ENCODE results near the gene KCNRG.
"Not testable (repeated sequence)": the region's sequence is repeated elsewhere in the genome, so short reads cannot be mapped to it uniquely, and the experiment has no call there.

KCNRG gene, protein sequence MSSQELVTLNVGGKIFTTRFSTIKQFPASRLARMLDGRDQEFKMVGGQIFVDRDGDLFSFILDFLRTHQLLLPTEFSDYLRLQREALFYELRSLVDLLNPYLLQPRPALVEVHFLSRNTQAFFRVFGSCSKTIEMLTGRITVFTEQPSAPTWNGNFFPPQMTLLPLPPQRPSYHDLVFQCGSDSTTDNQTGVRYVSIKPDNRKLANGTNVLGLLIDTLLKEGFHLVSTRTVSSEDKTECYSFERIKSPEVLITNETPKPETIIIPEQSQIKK

DNA sequence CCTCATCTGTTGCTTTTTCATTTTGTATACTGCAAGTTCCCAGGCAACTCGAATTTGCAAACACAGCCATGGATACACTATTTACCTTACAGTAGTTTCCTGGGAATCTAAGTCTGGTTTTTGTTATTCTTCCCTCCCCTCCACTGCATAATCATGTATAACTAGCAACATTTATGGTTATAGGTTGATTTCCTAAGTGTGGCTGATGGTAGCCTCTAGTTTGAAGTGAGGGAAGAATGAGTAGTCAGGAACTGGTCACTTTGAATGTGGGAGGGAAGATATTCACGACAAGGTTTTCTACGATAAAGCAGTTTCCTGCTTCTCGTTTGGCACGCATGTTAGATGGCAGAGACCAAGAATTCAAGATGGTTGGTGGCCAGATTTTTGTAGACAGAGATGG lies at the start of gene KCNRG:
Gene KCNRG, plus strand, starts transcription at position 187 of the 400 bp plus-strand sequence. Its CDS starts 50 bp downstream, at position 237.
- no peak for DNase-seq

DNA sequence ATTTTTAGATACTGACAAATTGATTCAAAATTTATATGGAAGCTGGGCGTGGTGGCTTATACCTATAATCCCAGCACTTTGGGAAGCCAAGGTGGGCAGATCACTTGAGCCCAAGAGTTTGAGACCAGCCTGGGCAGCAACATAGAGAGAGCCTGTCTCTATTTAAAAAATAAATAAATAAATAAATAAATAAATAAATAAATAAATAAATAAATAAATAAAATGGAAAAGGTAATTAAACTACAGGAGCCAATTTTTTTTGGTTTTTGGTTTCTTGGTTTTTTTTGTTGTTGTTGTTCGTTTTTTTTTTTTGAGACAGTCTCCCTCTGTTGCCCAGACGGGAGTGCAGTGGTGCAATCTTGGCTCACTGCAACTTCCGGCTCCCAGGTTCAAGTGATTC lies 47.8 kb upstream of the KCNRG start:
- no peak for DNase-seq

GRCh38 chr13:49972709-49973108 lies 42.5 kb upstream of the KCNRG start:
- no peak for DNase-seq

GRCh38 chr13:49975826-49976225 lies 39.4 kb upstream of the KCNRG start:
- DNase-seq = no peak

DNA sequence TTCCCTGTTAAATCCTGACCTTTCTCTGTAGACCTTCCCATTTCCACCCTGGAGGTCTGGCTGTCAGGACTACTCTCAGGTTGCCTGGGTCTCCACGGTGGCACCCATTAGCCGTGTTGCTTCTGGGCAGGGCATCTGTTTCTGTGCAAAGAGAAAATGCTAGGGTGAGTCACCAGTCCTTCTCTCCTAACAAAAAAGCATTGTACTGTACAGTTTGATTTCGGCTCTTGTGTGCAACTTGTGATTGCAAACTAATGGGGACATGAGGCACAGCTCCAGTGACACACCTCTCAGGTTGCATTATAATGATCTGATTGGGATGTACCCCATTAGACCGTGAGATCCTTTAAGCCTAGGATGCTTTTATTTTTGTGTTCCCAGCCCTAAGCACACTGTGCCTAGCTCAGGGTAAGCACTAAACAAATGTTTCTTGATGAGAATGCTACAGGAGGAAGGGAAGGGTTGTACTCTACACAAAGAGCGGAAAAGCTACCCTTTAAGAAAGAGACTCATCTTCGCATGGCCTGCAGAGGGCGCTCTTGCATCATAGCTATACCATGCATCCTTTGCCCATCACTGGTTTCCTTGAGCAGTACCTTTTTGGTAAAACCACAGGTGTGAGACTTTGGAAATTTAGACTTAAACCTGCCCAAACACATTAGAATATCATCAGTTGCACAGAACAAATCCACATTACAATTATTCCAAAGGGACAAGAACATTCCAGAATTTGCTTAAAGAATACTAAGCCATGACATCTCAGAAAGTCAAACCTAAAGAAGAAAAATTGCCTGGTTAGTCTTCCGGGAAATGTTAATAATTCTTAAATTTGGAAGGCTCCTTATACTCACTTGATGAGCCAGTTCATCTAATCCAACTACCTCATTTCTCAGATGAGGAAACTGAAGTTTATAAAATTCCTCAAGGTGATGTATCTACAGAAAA lies 38.7 kb upstream of the KCNRG start:
- peak; percentile 76 to 80 for DNase-seq

DNA sequence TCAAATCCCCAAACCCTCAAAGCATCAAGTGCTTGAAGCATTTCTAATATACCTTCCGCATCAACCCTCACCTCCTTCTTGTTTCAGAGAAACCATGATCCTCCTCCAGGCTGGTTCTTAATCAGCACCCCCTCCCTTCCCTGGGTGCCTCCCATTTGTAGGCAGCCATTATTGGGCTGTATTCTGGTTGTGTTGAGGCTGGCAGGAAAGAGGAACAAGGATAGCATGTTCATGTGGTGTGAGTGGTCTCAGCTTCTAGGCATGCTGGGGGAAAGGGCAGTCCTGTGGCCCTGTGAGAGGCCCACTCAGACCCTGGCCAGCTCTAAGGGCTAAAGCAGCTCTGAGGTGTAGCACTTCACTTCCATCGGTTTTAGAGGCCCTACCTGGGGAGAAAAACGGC lies 37.3 kb upstream of the KCNRG start:
- no peak for DNase-seq

DNA sequence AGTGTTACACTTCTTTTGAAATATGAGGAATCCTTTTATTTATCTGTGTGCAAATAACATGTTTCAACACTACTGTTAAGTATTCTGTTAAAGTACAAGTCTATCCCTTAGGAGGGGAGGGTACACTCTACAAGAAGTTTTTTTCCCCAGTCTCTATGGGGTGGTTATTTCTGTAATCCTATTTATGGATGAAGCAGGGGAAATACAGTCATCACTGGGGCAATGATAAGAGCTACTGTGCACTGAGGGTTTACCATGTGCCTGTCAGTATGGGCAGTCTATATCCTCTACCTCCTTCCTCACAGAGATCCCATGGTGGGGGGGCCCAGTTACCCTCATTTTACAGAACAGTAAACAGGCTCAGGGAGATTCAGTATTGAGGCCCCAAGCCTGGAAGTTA lies 35.0 kb upstream of the KCNRG start:
- DNase-seq = no peak

DNA sequence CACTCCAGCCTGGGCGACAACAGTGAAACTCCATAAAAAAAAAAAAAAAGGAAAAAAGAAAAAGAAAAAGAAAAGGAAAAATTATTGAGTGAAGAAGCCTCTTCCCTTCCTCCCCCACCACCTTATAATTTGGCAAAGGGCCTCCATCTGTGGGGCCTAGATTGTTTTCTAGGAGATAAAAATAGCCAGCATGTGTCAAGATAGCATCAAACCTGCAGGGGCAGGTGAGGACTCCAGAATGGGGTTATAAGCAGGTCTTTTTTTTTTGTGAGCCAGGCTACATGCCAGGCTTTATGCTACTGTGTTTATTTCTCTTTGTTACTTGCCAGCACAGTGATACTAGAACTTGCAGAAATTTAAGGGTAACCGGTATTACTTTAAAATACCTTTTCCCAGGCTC lies 30.1 kb upstream of the KCNRG start:
- DNase-seq = no peak

GRCh38 chr13:49986471-49986870 lies 28.8 kb upstream of the KCNRG start:
- no peak for DNase-seq

- DNase-seq = not testable (repeated sequence)
These were observed 24.6 kb upstream of the KCNRG start for GRCh38 chr13:49990612-49991011.

DNA sequence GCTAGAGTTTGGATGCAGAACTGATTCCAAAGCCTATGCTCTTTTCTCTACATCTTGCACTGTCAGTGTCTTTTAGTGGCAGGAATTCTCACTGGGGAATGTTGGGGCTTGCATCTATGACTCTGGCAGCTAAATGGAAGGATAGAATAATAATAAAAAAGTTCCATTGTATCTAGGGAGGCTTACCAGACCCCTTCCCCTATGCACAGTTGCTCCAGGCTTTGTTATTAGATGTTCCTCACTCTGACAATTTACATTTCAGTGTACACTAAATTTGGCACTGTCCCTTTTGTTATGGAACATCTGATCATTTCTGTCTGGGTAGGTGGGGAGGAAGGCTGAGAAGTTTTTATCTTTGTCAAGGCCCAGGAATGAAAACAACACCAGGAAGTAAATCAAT lies 22.1 kb upstream of the KCNRG start:
- no peak for DNase-seq

GRCh38 chr13:49993666-49994065 lies 21.6 kb upstream of the KCNRG start:
- DNase-seq = no peak

DNA sequence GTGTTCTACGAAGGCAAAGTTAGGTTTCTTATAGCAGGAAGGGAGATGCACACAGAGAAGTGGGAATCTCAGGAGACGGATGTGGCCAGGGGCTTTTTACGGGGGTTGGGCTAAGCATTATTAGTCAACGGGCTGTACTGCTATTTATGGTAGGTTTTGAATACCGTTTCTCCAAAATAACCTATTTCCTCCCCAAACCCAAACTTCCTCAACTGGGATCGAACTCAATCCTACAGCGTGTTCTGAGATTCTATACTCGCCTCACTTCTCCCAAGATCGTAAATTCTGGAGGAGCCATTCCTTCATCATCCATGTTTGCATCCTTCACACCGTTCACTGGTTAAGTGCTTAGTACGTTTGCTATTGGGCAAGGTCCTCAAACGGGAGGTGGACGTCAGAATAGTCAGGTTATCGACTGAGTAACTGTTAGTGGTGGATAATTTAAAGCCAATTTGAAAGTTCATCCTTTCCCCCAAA lies 19.6 kb upstream of the KCNRG start:
- no peak for DNase-seq

GRCh38 chr13:49996161-49996915 lies 18.9 kb upstream of the KCNRG start:
- DNase-seq = peak; percentile 88 to 91

- peak; percentile 82 to 86 for DNase-seq
These were observed 18.0 kb upstream of the KCNRG start, which contains the start of gene TRIM13 for GRCh38 chr13:49996951-49997895. TSS of gene TRIM13 (plus strand) at chr13:49997042. CDS start at chr13:50011941, 14,899 bp downstream.

GRCh38 chr13:49997955-49998354 lies 17.3 kb upstream of the KCNRG start:
- no peak for DNase-seq

DNA sequence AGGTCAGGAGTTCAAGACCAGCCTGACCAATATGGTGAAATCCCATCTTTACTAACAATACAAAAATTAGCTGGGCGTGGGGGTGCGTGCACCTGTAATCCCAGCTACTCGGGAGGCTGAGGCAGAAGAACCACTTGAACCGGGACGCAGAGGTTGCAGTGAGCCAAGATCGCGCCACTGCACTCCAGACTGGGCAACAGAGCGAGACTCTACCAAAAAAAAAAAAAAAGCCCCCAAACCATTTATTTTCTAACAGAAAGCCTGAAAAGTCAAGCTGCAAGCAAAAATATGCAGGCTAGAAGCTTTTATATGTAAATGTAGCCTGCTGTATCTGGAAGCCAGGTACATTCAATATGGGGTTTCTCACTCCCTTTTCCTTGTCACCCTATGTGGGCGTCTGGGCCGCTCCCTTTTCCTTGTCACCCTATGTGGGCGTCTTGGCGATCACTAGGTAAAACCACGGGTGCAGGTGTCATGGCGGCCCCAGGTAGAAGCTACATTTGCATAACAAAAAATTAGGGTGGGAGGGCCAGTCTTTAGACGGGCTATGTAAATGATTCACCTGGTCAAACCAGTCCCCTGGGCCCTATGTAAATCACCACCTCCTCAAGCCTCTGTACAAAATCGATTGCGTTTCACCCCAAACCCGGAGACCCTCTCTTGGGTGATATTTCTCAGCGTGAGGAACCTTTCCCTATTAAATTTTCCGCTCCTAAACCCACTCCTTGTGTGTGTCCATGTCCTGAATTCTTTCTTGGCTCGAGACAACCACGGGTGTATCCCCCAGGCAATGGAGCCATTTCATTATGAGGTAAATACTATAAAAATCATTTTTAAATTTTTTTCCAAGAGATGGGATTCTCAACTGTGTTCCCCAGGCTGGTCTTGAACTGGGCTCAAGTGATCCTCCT lies 16.3 kb upstream of the KCNRG start:
- DNase-seq = no peak

GRCh38 chr13:50001287-50001686 lies 14.0 kb upstream of the KCNRG start:
- no peak for DNase-seq

GRCh38 chr13:50006426-50007135 lies 8.7 kb upstream of the KCNRG start:
- DNase-seq = no peak

DNA sequence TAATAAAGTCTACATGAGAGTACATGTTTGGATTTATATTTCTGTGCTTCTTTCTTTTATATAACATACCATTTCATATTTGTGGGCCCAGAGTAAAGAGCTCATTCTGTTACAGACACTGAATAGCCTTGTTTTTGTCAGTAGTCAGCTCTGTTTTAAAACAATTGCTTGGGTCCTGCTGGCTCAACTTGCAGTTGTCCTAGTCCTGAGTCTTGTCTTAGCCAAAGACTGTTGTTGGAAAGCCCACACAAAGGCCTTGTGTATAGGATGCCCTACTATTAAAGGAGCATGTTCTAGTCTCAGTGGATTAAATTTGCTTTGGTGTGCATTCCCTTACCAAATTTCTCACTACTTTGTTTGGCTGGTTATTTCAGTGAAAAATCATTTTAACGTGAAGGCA lies 3.8 kb upstream of the KCNRG start:
- DNase-seq = no peak

Data from activated CD4-positive, alpha-beta T cell treated with anti-CD3 and anti-CD28 coated beads, Interleukin-2, amount 50 U/mL, for 48 hours (primary cell).